HPDE6-E6E7 (cell line): ENCODE data around the gene ASIC5.
"Not testable (repeated sequence)": the region's sequence is repeated elsewhere in the genome, so short reads cannot be mapped to it uniquely, and the experiment has no call there.

Source experiments
- DNase-seq: peaks from one replicate; pipeline ENCODE4 v3.0.0; 2011; ENCODE audit warnings: missing footprints; ENCODE audit errors: extremely low spot score

Gene ASIC5, protein sequence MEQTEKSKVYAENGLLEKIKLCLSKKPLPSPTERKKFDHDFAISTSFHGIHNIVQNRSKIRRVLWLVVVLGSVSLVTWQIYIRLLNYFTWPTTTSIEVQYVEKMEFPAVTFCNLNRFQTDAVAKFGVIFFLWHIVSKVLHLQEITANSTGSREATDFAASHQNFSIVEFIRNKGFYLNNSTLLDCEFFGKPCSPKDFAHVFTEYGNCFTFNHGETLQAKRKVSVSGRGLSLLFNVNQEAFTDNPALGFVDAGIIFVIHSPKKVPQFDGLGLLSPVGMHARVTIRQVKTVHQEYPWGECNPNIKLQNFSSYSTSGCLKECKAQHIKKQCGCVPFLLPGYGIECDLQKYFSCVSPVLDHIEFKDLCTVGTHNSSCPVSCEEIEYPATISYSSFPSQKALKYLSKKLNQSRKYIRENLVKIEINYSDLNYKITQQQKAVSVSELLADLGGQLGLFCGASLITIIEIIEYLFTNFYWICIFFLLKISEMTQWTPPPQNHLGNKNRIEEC

DNA sequence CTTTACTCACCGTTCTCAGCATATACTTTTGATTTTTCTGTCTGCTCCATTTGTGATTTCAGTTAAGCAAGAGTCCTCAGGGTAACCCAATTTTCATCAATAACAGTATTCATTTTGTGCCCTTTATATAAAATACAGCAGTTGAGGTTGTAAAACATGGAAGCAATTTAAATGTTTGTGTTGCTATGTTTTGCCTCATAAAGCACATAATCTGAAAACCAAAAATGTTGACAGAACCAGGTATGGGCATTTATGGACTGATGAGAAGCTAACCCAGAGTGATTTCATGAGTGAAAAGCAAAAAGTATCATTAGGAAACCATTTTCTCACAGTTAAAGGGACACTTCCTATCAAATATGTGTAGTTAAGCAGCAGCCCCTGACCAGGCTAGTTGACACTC, at the start of gene ASIC5:
TSS of gene ASIC5 (minus strand) at position 101 of the 400 bp plus-strand sequence. CDS start at position 50, 51 bp downstream.
- DNase-seq = no peak

DNA sequence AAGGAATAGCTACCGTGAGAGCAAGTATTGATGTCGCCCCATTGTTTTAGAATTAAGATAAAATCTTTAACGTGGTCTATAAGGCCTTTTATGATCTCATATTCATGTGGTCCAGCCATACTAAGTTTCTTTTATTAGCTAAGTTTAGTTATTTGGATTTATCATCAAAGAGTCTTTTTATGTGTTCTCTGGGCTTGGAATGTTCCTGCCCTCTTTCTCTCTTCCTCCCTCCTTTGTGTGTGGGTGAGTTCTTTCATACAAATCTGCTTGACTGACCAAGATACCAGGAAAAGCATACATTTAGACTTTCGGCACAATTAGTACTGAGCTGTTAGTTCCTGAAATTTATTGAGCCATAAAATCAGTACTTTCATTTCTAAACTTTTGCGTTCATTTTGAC, 48.7 kb upstream of the ASIC5 start:
- DNase-seq = no peak

GRCh38 chr4:155911905-155912304, 45.8 kb upstream of the ASIC5 start:
- no peak for DNase-seq

GRCh38 chr4:155909615-155910226, 43.6 kb upstream of the ASIC5 start:
- no peak for DNase-seq

DNA sequence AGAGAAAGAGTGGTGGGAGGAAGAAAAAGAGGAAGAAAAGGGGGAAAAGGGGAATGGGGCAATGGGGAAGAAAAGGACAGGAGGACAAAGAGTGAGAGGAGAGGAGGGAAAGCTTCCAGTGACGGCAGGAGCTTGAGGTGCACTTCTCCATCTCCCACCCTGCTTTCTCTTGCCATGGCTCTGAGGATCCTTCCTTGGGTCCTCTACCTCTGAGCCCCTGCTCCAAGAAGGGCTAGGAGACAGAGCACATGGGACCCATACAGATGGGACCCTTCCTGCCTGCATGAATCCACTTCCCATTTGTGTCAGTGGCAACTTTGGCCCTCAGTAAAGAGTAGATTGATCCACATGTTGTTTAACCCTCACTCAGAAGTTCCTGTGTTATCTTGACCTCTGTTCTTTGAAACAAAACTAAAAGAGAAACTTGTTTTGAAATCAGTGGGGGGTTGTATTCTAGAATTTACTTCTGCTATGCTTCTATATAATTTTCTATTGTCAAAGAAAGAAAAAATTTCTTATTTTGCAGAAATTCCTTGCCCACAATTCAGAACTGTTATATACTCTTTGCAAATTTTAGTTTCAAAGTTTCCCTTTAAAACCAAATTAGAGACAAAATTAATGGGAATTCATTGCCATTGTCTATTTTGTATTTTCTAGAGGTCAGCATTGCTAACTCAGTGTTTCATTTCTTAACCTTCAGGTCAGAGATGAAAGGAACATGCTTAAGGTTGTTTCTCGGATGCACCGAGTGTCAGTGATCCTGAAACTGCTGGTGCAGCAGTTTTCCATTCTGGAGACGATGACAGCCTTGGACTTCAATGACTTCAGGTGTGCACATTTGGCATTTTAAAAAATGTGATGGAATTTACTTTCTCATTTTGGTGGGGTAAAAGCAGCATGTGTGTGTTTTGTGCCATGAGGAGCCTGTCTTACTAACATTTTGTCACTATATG, 42.4 kb upstream of the ASIC5 start:
- DNase-seq = no peak

- DNase-seq = no peak
Observed at GRCh38 chr4:155907556-155907955, 41.5 kb upstream of the ASIC5 start.

DNA sequence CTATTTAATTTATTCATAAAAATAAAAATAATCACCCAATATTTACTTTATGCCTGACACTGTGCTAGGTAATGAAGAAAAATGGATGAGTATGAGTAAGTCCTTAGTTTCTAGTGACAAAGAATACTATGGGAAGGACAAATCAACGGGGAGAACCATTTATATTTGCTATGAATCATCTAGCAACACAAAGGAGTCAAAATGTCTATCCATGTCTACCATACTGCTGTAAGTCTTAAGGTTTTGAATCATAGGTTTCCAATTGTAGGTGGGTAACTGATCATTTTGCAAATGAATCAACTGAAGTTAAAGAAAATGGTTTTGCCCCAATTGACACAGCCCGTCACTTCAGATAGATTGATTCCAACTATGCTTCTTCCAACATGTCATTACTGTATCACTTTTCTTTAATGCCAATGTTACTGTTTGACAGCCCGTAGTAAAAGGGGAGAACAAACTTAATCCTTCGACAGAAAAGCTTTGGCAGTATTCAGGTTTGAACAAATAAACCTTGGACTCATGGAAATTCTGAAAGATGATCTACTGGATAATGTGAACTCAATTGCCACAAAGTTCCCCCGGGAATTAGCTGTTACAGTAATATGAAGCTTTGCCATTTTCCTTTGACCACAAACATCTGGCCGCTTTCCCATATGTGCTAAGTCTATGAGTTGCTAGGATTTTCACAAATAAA, 40.6 kb upstream of the ASIC5 start:
- DNase-seq = no peak

DNA sequence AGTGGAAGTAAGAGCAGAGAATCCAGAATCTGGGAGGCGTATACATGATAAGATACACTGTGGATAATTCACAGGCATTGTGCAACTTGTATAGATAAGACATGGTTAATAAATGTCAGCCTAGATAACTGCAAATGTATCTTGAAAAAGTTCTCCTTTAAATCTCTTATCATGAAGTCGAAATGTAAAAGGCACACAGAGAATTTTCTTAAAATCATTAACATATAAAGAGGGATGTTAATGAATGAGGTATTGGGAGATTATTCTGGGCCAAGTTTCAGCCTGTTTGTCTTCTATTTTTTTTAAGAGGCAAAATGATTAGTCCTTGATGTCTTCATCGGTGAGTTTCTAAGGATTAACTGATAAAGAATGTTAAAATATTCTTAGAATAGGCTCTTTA, 38.3 kb upstream of the ASIC5 start:
- no peak for DNase-seq

GRCh38 chr4:155903453-155903852, 37.4 kb upstream of the ASIC5 start, which contains the start of gene TDO2:
Gene TDO2, plus strand, starts transcription at chr4:155903696. Its CDS starts 63 bp downstream, at chr4:155903759.
- no peak for DNase-seq

- DNase-seq = no peak
Observed at GRCh38 chr4:155901013-155901412, 34.9 kb upstream of the ASIC5 start.

- no peak for DNase-seq
Observed at GRCh38 chr4:155900381-155900780, 34.3 kb upstream of the ASIC5 start.

- no peak for DNase-seq
Observed at GRCh38 chr4:155899891-155900290, 33.8 kb upstream of the ASIC5 start.

- DNase-seq = not testable (repeated sequence)
Observed at GRCh38 chr4:155898371-155898770, 32.3 kb upstream of the ASIC5 start.

DNA sequence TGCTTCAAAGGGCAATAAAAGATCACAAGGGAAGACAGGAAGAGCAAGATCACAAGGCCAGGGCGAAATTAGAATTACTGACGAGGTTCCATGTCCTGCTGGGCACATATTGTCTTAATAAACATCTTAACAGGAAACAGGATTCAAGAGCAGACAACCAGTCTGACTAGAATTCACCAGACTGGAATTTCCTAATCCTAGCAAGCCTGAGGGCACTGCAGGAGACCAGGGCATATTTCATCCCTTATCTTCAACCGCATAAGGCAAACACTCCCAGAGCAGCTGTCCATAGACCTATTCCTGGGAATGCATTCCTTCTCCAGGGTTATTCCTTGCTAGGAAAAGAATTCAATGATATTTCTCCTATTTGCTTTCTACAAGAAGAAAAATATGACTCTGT, 25.0 kb upstream of the ASIC5 start:
- no peak for DNase-seq

GRCh38 chr4:155889946-155890345, 23.9 kb upstream of the ASIC5 start:
- no peak for DNase-seq

DNA sequence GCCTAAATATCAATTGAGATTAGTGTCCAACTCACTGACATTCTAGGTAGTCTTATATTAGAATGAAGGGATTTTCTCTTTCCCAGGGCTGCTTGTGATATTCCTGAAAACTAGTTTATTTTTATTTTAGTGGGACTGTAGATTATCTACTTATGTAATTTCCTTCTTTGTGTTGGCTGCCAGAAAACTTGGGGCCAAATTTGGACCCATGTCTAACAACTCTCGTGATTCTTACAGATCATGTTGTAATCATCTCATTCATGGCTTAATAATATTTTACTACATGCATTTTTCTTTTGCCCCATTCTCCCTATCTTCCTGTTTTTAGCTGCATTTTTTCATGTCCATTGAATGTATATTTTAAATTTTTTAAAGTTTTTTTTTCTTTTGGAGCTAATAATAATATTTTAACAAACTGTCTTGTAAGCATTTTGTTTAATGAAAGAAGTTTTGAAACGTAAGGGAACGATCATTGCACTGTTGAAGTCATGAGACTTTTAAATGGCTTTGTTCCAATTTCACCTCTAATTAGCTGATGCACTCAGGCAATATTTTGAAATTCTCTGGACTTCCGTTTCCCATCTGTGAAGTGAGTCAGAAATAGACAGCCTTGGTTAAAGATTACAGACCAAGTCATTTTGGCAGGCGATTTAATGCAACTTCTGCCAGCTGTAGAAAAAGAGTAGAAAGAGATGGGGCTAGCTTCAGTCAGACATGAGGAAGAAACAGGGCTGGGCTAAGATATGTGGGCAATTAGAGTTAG, 23.1 kb upstream of the ASIC5 start:
- peak; percentile 12 for DNase-seq

DNA sequence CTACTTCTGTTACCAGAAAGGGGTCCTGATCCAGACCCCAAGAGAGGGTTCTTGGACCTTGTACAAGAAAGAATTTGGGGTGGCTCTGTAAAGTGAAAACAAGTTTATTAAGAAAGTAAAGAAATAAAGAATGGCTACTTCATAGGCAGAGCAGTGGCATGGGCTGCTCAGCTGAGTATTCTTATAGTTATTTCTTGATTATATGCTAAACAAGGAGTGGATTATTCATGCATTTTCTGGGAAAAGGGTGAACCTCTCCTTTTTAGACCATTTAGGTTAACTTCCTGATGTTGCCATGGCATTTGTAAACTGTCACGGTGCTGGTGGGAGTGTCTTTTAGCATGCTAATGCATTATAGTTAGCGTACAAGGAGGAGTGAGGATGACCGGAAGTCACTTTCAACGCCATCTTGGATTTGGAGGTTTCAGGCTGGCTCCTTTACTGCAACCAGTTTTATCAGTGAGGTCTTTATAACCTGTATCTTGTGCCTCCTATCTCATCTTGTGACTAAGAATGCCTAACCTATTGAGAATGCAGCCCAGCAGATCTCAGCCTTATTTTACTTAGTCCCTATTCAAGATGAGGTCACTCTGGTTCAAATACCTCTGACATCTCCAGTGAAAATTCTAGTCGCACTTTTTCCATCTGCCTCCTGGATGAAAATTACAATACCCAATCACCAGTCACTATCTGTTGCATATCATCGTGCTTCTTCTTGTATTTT, 21.9 kb upstream of the ASIC5 start:
- DNase-seq = no peak

DNA sequence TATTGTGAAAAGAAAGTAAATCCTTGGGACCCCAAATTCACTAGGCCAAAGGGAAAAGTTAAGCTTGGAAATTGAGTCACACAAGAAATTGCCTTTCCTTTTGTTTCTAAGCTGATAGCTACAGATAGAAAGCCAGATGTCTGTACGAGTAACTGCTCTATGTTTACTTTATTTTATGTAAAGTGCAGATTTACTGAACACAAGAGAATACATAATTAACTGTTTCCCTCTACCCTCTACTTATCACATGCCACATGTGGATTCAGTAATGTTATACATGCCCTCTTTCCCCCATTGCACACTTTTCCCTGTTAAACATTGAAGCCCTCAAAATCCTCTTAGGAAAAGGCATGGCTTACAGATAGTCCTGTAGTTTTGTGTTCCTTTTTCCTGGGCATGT, 21.0 kb upstream of the ASIC5 start:
- no peak for DNase-seq

DNA sequence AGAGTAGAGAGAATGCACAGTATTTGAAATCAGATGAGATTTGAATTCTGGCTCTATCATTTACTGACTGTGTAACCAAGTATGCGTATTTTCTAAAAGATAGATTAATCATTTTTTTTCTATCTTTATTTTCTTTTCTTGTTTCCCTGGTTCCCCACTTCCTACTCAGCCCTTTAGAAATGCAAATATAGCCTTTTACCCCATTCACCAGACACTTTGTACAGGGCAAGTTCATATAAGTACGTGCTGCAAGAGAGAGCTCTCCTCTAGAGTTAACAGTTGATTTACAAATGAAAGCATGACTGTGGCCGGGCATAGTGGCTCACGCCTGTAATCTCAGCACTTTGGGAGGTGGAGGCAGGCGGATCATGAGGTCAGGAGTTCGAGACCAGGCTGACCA, 19.6 kb upstream of the ASIC5 start:
- no peak for DNase-seq

GRCh38 chr4:155883895-155884294, 17.8 kb upstream of the ASIC5 start:
- no peak for DNase-seq
